Right lobe of liver (tissue), 6 donors: ENCODE results near the gene ARHGAP19. TPM values are rescaled to one million over a fixed set of nuclear protein-coding genes. Genes with fewer than 3 reads are reported as not detected.

Source experiments
- ATAC-seq, 4 donors: fragments of 200-7000 bp; cut with Tn5 transposase; one replicate each; pipeline ENCODE4 v1.9.1; 2020; ENCODE audit warnings: mild to moderate bottlenecking in 4 of 4, moderate library complexity in 4 of 4
- DNase-seq, 3 donors: peaks; one replicate each; pipeline ENCODE4 v3.0.0-alpha.2; 2020
- H3K27ac ChIP-seq, 3 donors: fragments of 200-600 bp; one replicate each; pipeline ENCODE4 v1.8.0; 2022
- H3K27me3 ChIP-seq, 2 donors: fragments of 200-600 bp; one replicate each; pipeline ENCODE4 v1.8.0; 2022
- H3K36me3 ChIP-seq, 4 donors: fragments of 200-600 bp; sonication (generic) in 1 of 4; one replicate each; pipeline versions ENCODE4 v1.5.1 to v1.8.0; 2017 to 2022; ENCODE audit warnings: control low read depth in 1 of 4
- H3K4me1 ChIP-seq, 4 donors: fragments of 200-600 bp; sonication (generic) in 1 of 4; one replicate each; pipeline versions ENCODE4 v1.5.1 to v1.8.0; 2017 to 2022; ENCODE audit warnings: control low read depth in 1 of 4
- H3K4me3 ChIP-seq, 3 donors: fragments of 200-600 bp; one replicate each; pipeline ENCODE4 v1.8.0; 2022
- H3K9me3 ChIP-seq, 4 donors: fragments of 200-600 bp; sonication (generic) in 1 of 4; one replicate each; pipeline versions ENCODE4 v1.5.1 to v1.8.0; 2017 to 2022; ENCODE audit warnings: control low read depth in 1 of 4
- POLR2A ChIP-seq: fragments of 450-650 bp; IDR thresholded peaks from one replicate; pipeline ENCODE4 v1.6.1; 2017; ENCODE audit warnings: antibody characterized with exemption, mild to moderate bottlenecking
- WGBS: methylation state at CpG from one replicate; pipeline ENCODE4 v1.1.6; 2018; ENCODE audit warnings: low coverage, low lambda C conversion rate; ENCODE audit not compliant: insufficient coverage; ENCODE audit errors: missing lambda C conversion rate; 5-methylcytosine and 5-hydroxymethylcytosine counted together
- intact Hi-C, 2 donors: fragments of 100-400 bp; cut with DNase I; formaldehyde crosslinking; loops; one replicate each; pipeline versions ENCODE4 v1.11.2 to v1.14.1; 2022
- total RNA-seq, 6 experiments: library from RNA; depleted of rRNA in 2 of 6; stranded (reverse); fragments of >200 nt in 2 of 6; fragmentation: NEBNext Ultra II Directional in 3 of 6; extraction: Animal tissue kit (Norgen Biotek cat#: 25700) in 3 of 6; gene quantifications; one replicate each; pipeline versions ENCODE4 v1.1.0 to v1.2.4, GENCODE V29; 2016 to 2023
- TF ChIP-seq, protein P1 (sequence below), 4 donors: fragments of 200-600 bp in 3 of 4; fragments of 450-650 bp in 1 of 4; IDR thresholded peaks; one replicate each; pipeline versions ENCODE4 v1.5.1 to v1.8.0; 2016 to 2022; ENCODE audit warnings: antibody characterized with exemption in 4 of 4, mild to moderate bottlenecking in 2 of 4
- donor health status: DM: no; HTN: yes; CAD: no.
- donor health status: DM: no; HTN: no; CAD: no.
- donor health status: DM: no; HTN: no; CAD: no.
- donor health status: DM: no; HTN: yes; CAD: no.
- donor health status: DM: no; HTN: yes; CAD: no.

ARHGAP19 gene
- total RNA-seq, 6 experiments from 2014 or later = 2.3 to 5.5 (median 3.4) TPM

DNA sequence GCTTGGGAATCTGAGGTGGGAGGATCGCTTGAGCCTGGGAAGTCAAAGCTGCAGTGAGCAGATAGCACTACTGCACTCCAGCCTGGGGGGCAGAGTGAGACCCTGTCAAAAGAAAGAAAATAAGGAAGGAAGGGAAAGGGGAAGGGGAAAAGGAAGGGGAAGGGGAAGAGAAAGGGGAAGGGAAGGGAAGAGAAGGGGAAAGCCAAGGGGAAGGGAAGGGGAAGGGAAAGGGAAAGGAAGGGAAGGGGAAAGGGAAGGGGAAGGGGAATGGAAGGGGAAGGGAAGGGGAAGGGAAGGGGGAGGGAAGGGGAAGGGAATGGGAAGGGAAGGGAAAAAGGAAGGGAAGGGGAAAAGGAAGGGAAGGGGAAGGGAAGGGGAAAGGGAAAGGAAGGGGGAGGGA is 41.5 kb downstream of the ARHGAP19 start:
- Histone ChIP-seq H3K4me1 (no peaks in the 10 kb centered on the region), H3K36me3 (peaks cover 0 to 11% (median 4%) of the 10 kb centered on the region in 4 donors), H3K4me3 (no peak overlapping the region), H3K9me3 (no peaks in the 10 kb centered on the region), H3K27me3 (no peaks in the 10 kb centered on the region), H3K27ac (no peak overlapping the region)
- intact Hi-C loops = no loop called here
- DNase-seq (no peak), ATAC-seq (no peak)
- TF ChIP-seq, protein P1, sequence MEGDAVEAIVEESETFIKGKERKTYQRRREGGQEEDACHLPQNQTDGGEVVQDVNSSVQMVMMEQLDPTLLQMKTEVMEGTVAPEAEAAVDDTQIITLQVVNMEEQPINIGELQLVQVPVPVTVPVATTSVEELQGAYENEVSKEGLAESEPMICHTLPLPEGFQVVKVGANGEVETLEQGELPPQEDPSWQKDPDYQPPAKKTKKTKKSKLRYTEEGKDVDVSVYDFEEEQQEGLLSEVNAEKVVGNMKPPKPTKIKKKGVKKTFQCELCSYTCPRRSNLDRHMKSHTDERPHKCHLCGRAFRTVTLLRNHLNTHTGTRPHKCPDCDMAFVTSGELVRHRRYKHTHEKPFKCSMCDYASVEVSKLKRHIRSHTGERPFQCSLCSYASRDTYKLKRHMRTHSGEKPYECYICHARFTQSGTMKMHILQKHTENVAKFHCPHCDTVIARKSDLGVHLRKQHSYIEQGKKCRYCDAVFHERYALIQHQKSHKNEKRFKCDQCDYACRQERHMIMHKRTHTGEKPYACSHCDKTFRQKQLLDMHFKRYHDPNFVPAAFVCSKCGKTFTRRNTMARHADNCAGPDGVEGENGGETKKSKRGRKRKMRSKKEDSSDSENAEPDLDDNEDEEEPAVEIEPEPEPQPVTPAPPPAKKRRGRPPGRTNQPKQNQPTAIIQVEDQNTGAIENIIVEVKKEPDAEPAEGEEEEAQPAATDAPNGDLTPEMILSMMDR (IDR thresholded peaks at IDR 0.05) = no peak
- TF ChIP-seq POLR2A = no peak
- WGBS = 100% methylated on average over 1 of the region's 1 CpG

DNA sequence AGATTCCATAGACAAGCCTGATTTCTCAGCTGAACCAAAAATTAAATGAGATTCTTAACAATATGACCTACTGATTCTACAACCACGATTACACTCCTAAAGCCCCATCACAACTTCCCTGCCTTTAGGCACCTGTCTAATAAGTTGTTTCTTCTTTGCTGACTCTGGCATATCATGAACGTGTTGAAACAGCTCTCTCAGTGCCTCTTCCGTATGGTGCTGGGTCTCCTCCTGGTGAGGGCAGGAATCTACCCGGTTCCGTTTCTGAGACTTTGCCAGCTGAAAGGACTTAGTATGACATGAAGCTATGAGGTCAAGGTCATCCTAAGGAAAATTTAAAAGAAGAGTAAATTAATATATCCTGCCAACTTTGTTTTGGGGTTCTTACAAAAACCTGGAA is 48.6 kb downstream of the ARHGAP19 start:
- no peaks in the 10 kb centered on the region for H3K9me3 ChIP-seq
- TF ChIP-seq, protein P1 (IDR thresholded peaks at IDR 0.05) = no peak
- TF ChIP-seq POLR2A = no peak
- no peak overlapping the region for H3K4me3 ChIP-seq
- DNase-seq (no peak), ATAC-seq (no peak)
- peaks cover 0 to 14% (median 4%) of the 10 kb centered on the region in 4 donors for H3K36me3 ChIP-seq
- H3K4me1 ChIP-seq = no peaks in the 10 kb centered on the region
- no peaks in the 10 kb centered on the region for H3K27me3 ChIP-seq
- intact Hi-C loops = no loop called here
- 75% methylated on average over 5 of the region's 5 CpGs for WGBS
- H3K27ac ChIP-seq = no peak overlapping the region

DNA sequence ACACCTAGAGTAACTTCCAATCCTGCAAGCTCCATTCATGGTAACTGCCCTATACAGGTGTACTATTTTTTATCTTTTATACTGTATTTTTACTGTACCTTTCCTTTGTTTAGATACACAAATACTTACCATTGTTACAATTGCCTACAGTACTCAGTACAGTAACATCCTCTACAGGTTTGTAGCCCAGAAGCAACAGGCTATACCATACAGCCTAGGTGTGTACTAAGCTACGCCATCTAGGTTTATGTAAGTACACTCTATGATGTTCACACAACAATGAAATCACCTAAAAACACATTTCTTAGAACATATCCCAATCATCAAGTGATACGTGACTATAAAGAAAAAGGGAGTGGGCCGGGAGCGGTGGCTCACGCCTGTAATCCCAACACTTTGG is 53.6 kb downstream of the ARHGAP19 start:
- no peak overlapping the region for H3K4me3 ChIP-seq
- no peak for ATAC-seq
- H3K36me3 ChIP-seq = peaks cover 0 to 7% (median 0%) of the 10 kb centered on the region in 4 donors
- WGBS = 94% methylated on average over 5 of the region's 5 CpGs
- intact Hi-C loops = no loop called here
- no peaks in the 10 kb centered on the region for H3K27me3 ChIP-seq
- no peaks in the 10 kb centered on the region for H3K9me3 ChIP-seq
- H3K27ac ChIP-seq = no peak overlapping the region
- TF ChIP-seq, protein P1 (IDR thresholded peaks at IDR 0.05) = no peak
- TF ChIP-seq POLR2A = no peak
- no peaks in the 10 kb centered on the region for H3K4me1 ChIP-seq
- no peak for DNase-seq

DNA sequence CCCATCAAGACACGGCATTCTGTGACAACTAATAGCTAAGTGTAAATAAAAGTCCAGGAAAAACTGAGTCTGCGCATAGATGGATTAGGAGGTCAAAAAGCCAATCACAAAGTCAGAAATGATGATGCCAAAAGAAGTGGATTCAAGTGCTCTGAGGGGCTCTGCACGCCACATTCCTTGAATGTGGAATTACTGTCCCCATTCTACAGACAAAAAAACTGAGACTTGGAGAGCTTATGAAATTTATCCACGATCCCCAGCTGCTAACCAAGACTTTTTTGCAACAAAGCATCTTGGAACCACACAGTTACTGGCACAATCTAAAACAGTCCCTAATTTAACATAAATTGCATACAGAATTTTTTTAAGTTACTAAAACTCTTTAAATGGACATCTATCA is 57.1 kb downstream of the ARHGAP19 start:
- TF ChIP-seq POLR2A = no peak
- TF ChIP-seq, protein P1 (IDR thresholded peaks at IDR 0.05) = no peak
- no peak for ATAC-seq
- intact Hi-C loops = no loop called here
- Histone ChIP-seq H3K9me3 (no peaks in the 10 kb centered on the region), H3K27me3 (no peaks in the 10 kb centered on the region), H3K4me1 (no peaks in the 10 kb centered on the region), H3K36me3 (no peaks in the 10 kb centered on the region), H3K4me3 (no peak overlapping the region), H3K27ac (no peak overlapping the region)
- WGBS = 99% methylated on average over 4 of the region's 4 CpGs
- no peak for DNase-seq

DNA sequence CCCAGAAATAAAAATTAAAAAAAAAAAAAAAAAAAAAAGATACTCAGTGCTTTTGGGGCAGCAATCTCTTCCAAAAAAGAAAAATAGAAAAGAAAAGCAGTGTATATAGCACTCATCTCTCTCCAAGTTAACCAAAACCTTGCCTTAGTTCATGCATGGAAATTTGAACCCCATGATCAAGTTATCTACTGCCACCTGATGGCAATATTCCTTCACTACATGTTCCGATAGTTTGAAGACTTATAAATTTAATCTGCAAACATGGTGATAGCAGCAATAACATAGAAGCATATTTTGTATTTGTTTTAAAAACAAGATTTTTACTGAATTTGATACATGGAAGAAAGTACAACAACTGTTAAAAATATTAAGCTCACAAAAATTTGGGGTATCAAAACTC is 58.0 kb downstream of the ARHGAP19 start:
- no peak for DNase-seq

More for the DNA sequence above, 58.0 kb downstream of the ARHGAP19 start:
- Histone ChIP-seq H3K4me1 (no peaks in the 10 kb centered on the region), H3K27ac (no peak overlapping the region), H3K9me3 (no peaks in the 10 kb centered on the region), H3K4me3 (no peak overlapping the region), H3K27me3 (no peaks in the 10 kb centered on the region), H3K36me3 (no peaks in the 10 kb centered on the region)
- ATAC-seq = peak; percentile 54 to 69 (median 66)
- intact Hi-C loops = no loop called here
- TF ChIP-seq POLR2A = no peak
- TF ChIP-seq, protein P1 (IDR thresholded peaks at IDR 0.05) = peak; percentile 48 to 67 (median 58)
- WGBS = 21% methylated on average over 1 of the region's 1 CpG
